GM10847 (cell line): ENCODE data around the gene FPGS.

Experiments used
- POLR2A ChIP-seq: IDR thresholded peaks from 2 replicates; pipeline ENCODE4 v1.6.1; 2011; ENCODE audit not compliant: insufficient read length; ENCODE audit errors: extremely low read depth

Gene FPGS

DNA sequence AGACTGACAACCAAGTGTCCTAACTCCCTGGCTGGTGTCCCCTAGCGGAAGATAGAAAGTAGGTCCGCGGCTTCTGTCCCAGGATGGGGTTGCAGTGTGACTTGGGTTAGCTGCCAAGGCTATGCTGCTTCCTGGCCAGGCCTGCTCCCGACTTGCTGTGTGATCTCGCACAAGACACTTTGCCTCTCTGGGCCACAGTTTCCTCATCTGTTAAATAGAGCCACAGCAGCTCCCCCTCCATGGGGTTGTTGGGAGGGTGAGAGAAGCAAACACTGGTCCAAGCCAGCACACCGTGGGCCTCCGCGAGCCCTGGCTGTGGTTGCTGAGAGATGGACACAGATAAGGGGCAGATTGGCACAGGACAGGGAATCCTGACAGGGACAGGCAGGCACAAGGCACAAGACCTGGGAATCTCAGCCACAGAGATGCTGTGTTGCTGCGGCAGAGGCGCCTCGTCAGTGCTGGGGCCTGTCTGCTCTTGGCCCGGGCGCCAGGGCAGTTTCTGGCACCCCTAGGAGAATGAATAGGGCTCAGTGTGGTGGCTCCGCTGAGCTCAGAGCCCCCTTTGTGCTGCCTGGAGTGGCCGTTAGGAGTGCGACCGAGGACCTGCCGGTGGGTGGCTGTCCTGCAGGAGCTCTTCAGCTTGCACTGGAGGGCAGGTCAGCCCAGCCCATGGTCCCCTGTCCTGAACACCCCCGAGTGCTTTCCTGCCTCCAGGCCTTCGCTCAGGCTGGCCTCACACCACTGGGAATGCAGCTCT is 22.4 kb upstream of the FPGS start:
- no peak for TF ChIP-seq POLR2A

DNA sequence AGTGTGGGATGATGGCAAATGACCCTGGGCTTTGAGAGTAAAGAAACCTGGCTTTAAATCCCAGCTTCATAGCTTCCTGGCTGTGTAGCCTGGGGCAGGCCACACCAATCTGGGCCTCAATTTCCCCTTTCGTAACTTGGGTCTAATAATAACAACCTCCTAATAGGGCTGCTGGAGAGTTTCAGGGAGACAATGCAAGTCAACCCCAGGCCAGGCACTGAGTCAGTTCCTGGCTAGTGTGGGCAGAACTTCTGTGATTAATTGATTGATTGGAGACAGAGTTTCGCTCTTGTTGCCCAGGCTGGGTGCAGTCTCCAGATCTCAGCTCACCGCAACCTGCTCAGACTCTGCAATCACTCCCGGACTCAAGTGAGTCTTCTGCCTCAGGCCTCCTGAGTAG is 20.9 kb upstream of the FPGS start:
- no peak for TF ChIP-seq POLR2A

DNA sequence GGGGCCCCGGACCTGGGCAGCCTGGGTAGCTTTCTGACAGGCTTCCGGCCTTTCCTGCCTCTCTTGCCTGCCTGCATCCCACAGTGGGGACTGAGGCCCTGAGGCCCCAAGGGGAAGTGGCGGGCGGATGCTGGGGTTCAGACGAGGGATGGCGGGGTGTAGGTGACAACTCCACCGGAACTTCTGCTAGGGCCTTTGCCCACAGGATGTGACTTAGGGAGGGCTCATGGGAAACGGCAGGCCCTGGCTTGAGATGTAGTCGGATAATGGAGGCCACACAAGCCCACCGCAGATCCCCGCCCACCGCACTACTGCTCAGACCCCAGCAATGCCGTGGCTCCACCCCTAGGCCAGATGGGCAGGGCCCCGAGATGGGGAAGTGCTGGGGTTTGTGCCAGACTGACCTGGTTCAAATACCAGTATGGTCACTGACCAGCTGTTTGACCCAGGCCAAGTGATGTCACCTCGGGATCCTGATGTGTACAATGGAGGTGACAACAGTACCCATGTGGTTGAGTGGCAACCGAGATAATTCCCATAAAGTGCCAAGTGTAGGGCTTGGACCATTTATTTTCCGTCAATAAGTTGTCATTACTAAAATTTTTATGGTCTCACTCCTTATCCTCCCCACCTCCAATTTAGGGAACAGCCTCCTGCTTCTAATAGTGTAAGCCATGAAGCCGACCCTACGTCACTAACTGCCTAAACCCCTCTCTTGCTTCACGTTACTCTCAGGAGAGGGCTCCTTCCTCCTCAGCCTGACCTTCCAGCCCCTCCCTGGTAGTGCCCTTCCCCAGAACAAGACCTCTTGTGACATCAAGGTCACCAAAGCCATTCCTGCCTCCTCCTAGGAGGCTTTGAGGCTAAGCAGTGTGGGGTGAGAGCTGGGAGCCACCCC is 19.3 kb upstream of the FPGS start:
- peak; percentile 12 for TF ChIP-seq POLR2A

DNA sequence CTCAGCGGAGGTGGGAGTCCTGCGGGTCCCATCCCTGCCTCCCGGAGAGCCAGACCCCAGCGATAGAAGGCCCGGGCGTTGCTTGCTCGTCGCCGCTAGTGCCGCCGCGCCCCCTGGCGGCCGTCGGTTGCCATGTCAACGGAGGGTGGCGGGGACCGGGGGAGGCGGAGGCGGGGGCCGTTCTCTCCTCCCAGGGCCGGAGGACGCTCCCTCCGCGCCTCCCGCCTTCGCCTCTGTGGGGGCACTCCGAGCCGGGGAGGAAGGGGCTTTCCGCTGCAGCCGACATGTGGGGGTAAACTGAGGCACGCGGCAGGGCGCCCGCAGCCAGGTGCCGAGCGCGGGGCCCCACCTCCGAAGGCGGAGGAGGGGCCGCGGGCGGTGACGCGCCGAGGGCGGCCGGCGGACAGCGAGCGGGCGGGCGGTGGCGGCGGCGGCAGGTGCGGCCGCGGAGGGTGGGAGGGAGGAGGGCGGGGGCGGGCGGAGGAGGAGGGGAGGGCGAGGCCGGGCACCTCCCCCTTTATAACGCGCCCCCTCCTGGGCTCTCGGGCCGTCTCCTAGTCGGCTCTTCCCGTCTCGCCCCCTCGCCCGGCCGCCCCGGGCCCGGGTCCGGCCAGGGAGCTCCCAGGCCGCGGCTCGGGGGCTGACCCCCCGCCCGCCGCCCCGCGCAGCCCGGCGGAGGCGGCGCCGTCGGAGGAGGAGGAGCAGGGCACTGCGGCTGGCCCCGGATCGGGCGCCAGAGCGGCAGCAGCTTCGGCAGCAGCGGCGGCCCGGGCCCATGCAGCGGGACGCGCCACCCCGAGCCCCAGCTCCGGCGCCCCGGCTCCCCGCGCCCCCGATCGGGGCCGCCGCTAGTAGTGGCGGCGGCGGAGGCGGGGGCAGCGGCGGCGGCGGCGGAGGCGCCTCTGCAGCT is 17.4 kb upstream of the FPGS start:
- no peak for TF ChIP-seq POLR2A

DNA sequence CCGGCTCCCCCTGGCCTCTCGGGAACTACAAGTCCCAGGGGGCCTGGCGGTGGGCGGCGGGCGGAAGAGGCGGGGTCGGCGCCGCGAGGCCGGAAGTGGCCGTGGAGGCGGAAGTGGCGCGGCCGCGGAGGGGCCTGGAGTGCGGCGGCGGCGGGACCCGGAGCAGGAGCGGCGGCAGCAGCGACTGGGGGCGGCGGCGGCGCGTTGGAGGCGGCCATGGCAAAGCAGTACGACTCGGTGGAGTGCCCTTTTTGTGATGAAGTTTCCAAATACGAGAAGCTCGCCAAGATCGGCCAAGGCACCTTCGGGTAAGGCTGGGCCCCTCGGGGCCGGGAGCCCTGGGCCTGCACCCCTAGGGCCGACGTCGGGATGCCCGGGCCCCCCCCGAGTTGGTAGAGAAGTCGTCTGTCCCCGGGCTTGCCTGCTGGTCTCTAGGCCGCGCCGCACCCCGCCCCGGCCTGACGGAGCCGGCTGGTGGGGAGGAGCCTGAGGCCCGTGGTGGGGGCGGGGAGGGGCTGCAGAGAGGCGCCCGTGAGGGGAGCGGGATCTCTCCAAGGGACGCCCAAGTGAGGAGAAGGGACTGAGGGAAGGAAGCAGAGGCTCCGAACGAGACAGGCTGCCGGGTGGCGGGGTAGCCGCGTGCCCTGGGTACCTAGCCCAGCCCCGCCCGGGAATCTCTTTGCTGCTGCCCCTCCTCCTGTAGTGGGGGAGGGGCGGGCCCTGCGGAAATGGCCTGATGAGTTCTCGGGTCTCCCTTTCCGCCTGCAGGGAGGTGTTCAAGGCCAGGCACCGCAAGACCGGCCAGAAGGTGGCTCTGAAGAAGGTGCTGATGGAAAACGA is 16.5 kb upstream of the FPGS start, which contains the start of gene CDK9:
Gene CDK9, plus strand, starts transcription at position 102 of the 840 bp plus-strand sequence. Its CDS starts 115 bp downstream, at position 217.
- TF ChIP-seq POLR2A = peak; percentile 65

DNA sequence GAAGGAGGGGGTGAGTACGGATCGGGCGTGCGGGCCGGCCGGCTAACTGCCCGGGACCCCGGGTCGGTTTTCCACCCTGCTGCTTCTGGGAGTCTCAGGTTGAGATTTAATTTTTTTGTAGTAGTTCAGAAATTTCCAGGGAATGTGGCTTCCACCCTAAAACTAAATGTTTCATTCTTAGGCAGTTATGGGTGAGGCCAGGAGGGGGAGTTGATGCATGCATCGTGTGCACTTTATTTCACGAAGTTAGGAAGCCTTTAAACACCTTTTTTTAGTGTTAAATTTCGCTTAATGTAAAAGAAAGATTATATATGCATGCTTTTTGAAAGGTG is 15.9 kb upstream of the FPGS start:
- no peak for TF ChIP-seq POLR2A

DNA sequence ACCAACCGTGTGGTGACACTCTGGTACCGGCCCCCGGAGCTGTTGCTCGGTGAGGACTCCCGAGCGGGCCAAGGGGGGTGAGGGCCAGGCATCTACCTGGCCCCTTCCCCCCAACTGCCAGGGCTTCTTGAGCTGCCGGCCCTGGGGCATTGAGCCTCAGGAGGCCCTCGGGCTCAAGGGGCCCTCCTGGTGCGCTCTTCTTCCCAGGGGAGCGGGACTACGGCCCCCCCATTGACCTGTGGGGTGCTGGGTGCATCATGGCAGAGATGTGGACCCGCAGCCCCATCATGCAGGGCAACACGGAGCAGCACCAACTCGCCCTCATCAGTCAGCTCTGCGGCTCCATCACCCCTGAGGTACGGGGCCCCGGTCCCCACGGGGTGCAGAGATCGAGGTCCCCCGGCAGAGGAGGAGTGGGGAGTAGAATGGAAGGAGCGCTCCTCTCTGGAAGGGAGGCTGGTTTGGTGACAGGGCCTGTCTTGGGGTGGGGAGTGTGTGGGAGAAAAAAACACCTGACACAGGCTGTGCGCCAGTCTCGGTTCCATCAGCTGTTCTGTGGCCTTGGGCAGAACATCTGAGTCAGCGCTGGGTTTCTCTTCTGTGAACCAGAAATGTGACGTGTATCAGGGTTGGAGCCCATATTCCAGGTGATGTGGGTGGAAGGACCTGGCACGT is 14.2 kb upstream of the FPGS start:
- TF ChIP-seq POLR2A = no peak

DNA sequence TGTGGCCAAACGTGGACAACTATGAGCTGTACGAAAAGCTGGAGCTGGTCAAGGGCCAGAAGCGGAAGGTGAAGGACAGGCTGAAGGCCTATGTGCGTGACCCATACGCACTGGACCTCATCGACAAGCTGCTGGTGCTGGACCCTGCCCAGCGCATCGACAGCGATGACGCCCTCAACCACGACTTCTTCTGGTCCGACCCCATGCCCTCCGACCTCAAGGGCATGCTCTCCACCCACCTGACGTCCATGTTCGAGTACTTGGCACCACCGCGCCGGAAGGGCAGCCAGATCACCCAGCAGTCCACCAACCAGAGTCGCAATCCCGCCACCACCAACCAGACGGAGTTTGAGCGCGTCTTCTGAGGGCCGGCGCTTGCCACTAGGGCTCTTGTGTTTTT is 13.5 kb upstream of the FPGS start:
- no peak for TF ChIP-seq POLR2A

DNA sequence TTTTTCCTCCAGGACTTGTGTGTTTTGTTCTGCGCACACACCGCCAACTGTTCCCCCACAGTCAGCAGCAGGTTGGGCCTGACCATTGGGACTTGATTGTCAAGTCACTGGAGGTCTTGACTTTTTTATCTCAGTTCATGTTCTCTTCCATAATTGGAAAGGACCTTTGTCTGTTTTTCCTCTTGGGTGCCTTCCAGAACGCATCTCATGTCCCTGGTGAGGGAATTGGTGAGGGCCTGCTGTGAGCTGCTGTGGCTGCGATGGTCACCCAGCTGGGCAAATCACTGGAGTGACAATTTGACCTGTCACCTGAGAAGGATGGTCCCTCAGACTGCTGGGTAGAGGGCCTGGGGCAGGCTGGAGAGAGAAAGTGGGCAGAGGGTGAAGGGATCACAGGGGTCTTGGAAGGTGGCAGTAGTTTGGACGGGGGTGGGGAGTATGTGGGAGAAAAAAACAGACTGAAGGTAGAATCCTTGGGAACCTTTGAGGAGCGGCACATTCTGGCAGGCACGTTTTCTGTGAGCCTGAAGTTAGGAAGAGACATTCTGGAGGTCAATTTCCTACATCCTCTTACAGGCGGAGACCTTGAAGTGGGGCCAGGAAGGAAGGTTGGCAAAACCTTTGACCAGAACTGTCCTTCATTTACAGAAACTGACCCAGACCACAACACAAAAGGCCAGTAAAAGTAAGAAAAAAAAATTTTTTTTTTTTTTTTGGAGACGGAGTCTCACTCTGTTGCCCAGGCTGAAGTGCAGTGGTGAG is 12.4 kb upstream of the FPGS start:
- no peak for TF ChIP-seq POLR2A

DNA sequence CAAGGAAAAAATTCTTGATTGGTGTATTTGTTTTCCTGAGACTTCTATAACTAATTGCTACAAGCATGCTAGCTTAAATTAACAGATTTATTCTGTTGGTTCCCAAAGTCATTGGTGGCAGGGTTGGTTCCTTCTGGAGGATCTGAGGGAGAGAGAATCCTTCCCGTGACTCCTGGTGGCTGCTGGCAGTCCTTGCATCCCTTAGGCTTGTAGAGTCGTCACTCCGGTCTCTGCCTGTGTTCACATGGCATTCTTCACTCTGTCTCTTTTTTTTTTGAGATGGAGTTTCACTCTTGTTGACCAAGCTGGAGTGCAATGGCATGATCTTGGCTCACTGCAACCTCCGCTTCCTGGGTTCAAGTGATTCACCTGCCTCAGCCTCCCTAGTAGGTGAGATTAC is 11.6 kb upstream of the FPGS start:
- TF ChIP-seq POLR2A = no peak

DNA sequence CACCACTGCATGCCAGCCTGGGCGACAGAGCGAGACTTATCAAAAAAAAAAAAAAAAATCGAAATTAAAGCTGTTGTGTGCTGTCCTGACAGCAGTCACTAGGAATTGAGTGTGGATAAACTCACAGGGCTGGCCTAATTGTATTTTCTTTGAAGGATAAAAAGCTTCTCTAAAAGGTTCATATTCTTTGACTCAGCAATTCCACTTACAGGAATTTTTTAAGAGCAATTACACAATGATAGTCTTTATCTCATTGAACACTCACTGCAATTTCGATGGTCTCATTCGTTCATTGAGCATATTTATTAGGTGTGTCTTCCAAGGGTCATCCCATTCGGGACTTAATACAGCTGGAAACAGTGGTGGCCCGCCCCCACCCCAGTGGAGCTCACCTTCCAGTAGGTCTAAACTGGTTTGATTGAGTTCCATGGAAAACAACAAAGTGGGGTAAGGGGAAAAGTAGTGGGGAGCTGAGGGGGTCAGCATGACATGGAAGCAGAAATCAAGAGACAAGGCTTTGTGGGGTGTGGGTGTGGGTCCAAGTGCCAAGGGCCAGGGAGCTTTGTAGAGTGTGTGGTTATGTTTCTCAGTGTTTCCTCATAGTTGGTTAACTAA is 10.2 kb upstream of the FPGS start:
- no peak for TF ChIP-seq POLR2A

DNA sequence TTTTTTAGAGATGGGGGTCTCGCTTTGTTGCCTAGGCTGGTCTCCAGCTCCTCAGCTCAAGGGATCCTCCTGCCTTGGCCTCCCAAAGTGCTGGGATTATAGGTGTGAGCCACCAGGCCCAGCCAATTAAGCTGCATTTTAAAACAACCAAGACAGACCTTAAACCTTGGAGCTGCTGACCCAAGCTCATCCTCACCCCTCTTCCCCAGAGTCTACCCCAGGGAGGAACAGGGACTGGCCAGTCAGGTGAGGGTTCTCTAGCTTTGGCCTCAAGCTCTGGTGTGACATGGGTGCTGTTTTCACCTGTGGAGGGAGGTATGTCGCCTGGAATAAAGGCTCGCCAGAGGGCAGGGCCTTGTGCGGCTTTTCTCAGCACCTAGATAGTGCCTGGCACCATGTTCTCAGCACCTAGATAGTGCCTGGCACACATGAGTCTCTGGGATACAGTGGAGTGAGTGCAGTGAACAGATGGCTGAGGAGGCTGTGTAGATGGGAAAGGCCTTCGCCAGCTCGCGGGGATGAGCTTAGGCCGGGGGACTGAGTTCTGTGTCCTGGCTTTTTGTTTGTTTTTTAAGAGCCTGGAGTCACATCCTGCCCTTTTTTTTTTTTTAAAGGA is 9.5 kb upstream of the FPGS start:
- no peak for TF ChIP-seq POLR2A

DNA sequence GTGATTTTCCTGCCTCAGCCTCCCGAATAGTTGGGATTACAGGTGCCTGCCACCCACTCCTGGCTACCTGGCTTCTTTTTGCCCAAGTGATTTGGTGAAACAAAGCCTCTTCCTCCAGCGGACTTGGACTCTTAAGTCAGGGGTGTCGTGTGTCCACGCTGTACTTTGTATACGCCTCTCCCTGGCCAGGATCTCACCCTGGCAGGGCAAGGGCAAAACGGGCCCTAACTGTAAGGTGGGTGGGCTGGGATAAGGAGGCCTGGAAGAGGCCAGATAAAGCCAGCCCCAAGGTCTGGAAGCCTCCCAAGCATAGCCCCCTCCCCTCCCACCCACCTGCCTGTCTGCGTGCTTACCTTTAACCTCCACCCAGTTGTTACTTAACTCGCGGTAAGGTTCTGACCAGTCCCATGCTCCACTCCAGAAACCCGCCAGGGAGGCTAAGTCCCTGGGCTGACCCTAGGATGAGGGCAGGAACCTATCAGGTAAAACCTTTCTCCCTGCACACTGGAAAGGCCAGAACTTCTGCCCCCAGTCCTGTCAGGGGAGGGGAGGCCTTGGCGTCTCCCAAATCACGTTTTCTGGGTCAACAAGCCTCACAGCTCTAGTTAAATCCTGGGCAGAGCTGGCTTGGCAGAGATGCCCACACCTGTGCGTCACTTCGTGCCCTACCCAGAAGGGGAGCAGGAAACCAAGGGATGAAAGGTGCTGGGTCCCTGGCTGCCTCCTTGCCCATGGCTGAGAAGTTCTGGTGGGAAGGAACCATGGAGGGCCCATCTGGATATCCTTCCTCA is 8.5 kb upstream of the FPGS start:
- TF ChIP-seq POLR2A = no peak
